HUES6 (cell line): Measurements from ENCODE around the gene MRPS18A.
A peak's percentile ranks its signal among the peaks of the same experiment; 100 is the strongest.

Experiments used
- H3K27ac ChIP-seq: 2 replicates; pipeline ENCODE4 v1.7.0; 2013; ENCODE audit warnings: low read depth, mild to moderate bottlenecking, low read length, inconsistent platforms
- H3K27me3 ChIP-seq: 2 replicates; pipeline ENCODE4 v1.6.1; 2013; ENCODE audit warnings: low read length; ENCODE audit not compliant: control insufficient read depth, insufficient read depth
- H3K36me3 ChIP-seq: 2 replicates; pipeline ENCODE4 v1.6.1; 2013; ENCODE audit warnings: low read length; ENCODE audit not compliant: control insufficient read depth, insufficient read depth
- H3K4me1 ChIP-seq: 2 replicates; pipeline ENCODE4 v1.6.1; 2013; ENCODE audit warnings: low read length; ENCODE audit not compliant: control insufficient read depth, insufficient read depth
- H3K4me3 ChIP-seq: 2 replicates; pipeline ENCODE4 v1.5.1; 2013; ENCODE audit warnings: low read depth, low read length
- H3K9ac ChIP-seq: one replicate; pipeline ENCODE4 v1.6.1; 2013; ENCODE audit warnings: mild to moderate bottlenecking, low read length
- H3K9me3 ChIP-seq: 2 replicates; pipeline ENCODE4 v1.6.1; 2013; ENCODE audit warnings: low read depth, low read length; ENCODE audit not compliant: control insufficient read depth, insufficient read depth

MRPS18A gene

GRCh38 chr6:43687437-43688347 lies at the start of gene MRPS18A:
MRPS18A (minus strand) TSS chr6:43687791; CDS start chr6:43687779, 12 bp downstream.
- Histone ChIP-seq H3K4me1 (peaks cover 6% of the 10 kb centered on the region), H3K36me3 (0 out of 2 replicates have a peak, but pooled peaks cover 5% of the 10 kb centered on the region), H3K9ac (peak within 1 kb of the TSS; percentile 92), H3K9me3 (no peaks in the 10 kb centered on the region), H3K4me3 (peak within 1 kb of the TSS; percentile 98), H3K27ac (peak within 1 kb of the TSS; percentile 89), H3K27me3 (no peaks in the 10 kb centered on the region)

GRCh38 chr6:43736844-43737243 lies 49.3 kb upstream of the MRPS18A start:
- Histone ChIP-seq H3K4me3 (no peak overlapping the region), H3K9ac (no peak overlapping the region), H3K4me1 (peaks cover 30% of the 10 kb centered on the region; the same call in 1 of the 2 replicates), H3K27me3 (no peaks in the 10 kb centered on the region), H3K9me3 (no peaks in the 10 kb centered on the region), H3K27ac (no peak overlapping the region), H3K36me3 (no peaks in the 10 kb centered on the region)

GRCh38 chr6:43736211-43736786 lies 48.7 kb upstream of the MRPS18A start:
- Histone ChIP-seq H3K9ac (no peak overlapping the region), H3K4me3 (no peak overlapping the region), H3K9me3 (peaks cover 2% of the 10 kb centered on the region; the same call in 1 of the 2 replicates), H3K27me3 (no peaks in the 10 kb centered on the region), H3K27ac (no peak overlapping the region), H3K4me1 (peaks cover 29% of the 10 kb centered on the region; the same call in 1 of the 2 replicates), H3K36me3 (no peaks in the 10 kb centered on the region)

GRCh38 chr6:43735642-43736199 lies 48.1 kb upstream of the MRPS18A start:
- peaks cover 23% of the 10 kb centered on the region; the same call in 1 of the 2 replicates for H3K4me1 ChIP-seq
- no peaks in the 10 kb centered on the region for H3K36me3 ChIP-seq
- no peak overlapping the region for H3K4me3 ChIP-seq
- H3K9me3 ChIP-seq: peaks cover 8% of the 10 kb centered on the region; the same call in 1 of the 2 replicates
- no peak overlapping the region for H3K27ac ChIP-seq
- H3K27me3 ChIP-seq: no peaks in the 10 kb centered on the region
- no peak overlapping the region for H3K9ac ChIP-seq

- H3K27ac ChIP-seq: no peak overlapping the region
- no peaks in the 10 kb centered on the region for H3K36me3 ChIP-seq
- peaks cover 17% of the 10 kb centered on the region for H3K9me3 ChIP-seq
- H3K4me3 ChIP-seq: no peak overlapping the region
- H3K4me1 ChIP-seq: peaks cover 12% of the 10 kb centered on the region; the same call in 1 of the 2 replicates
- H3K9ac ChIP-seq: no peak overlapping the region
- no peaks in the 10 kb centered on the region for H3K27me3 ChIP-seq
These were observed 46.7 kb upstream of the MRPS18A start for GRCh38 chr6:43734294-43734665.

- Histone ChIP-seq H3K36me3 (no peaks in the 10 kb centered on the region), H3K27me3 (no peaks in the 10 kb centered on the region), H3K4me1 (peaks cover 12% of the 10 kb centered on the region; the same call in 1 of the 2 replicates), H3K4me3 (no peak overlapping the region), H3K9me3 (peaks cover 17% of the 10 kb centered on the region), H3K27ac (no peak overlapping the region), H3K9ac (no peak overlapping the region)
These were observed 46.1 kb upstream of the MRPS18A start for GRCh38 chr6:43733471-43734293.

GRCh38 chr6:43730634-43731033 lies 43.0 kb upstream of the MRPS18A start:
- Histone ChIP-seq H3K9ac (no peak overlapping the region), H3K4me3 (no peak overlapping the region), H3K36me3 (no peaks in the 10 kb centered on the region), H3K27ac (no peak overlapping the region), H3K4me1 (peaks cover 6% of the 10 kb centered on the region; the same call in 1 of the 2 replicates), H3K27me3 (no peaks in the 10 kb centered on the region), H3K9me3 (peaks cover 17% of the 10 kb centered on the region)

GRCh38 chr6:43729537-43729936 lies 41.9 kb upstream of the MRPS18A start:
- no peak overlapping the region for H3K4me3 ChIP-seq
- H3K36me3 ChIP-seq: no peaks in the 10 kb centered on the region
- H3K27ac ChIP-seq: no peak overlapping the region
- peaks cover 10% of the 10 kb centered on the region; the same call in 1 of the 2 replicates for H3K4me1 ChIP-seq
- H3K27me3 ChIP-seq: no peaks in the 10 kb centered on the region
- no peak overlapping the region for H3K9ac ChIP-seq
- peaks cover 17% of the 10 kb centered on the region for H3K9me3 ChIP-seq

GRCh38 chr6:43728586-43728985 lies 41.0 kb upstream of the MRPS18A start:
- H3K4me1 ChIP-seq: peaks cover 5% of the 10 kb centered on the region; the same call in 1 of the 2 replicates

GRCh38 chr6:43727634-43728033 lies 40.0 kb upstream of the MRPS18A start:
- peaks cover 17% of the 10 kb centered on the region for H3K9me3 ChIP-seq
- H3K4me1 ChIP-seq: peaks cover 4% of the 10 kb centered on the region; the same call in 1 of the 2 replicates
- H3K27ac ChIP-seq: no peak overlapping the region
- no peaks in the 10 kb centered on the region for H3K36me3 ChIP-seq
- no peak overlapping the region for H3K9ac ChIP-seq
- no peak overlapping the region for H3K4me3 ChIP-seq
- H3K27me3 ChIP-seq: no peaks in the 10 kb centered on the region

More at GRCh38 chr6:43728586-43728985, 41.0 kb upstream of the MRPS18A start:
- no peak overlapping the region for H3K9ac ChIP-seq
- no peaks in the 10 kb centered on the region for H3K27me3 ChIP-seq
- H3K9me3 ChIP-seq: peaks cover 17% of the 10 kb centered on the region
- no peak overlapping the region for H3K27ac ChIP-seq
- no peak overlapping the region for H3K4me3 ChIP-seq
- H3K36me3 ChIP-seq: no peaks in the 10 kb centered on the region
